ENCODE measurements around the gene RXRB.

GRCh38 chr6:33212857-33213165, 12.3 kb upstream of the RXRB start:
- TF ChIP-seq POLR2A (IDR thresholded peaks at IDR 0.05) = no peak
- no peak for TF ChIP-seq CTCF (IDR thresholded peaks at IDR 0.05)
